B cell (primary cell): ENCODE measurements around the gene PACSIN1. TPM values are rescaled to one million over a fixed set of nuclear protein-coding genes. Genes with fewer than 3 reads are reported as not detected.

Source experiments
- ATAC-seq: fragments of 200-7000 bp; cut with Tn5 transposase; one replicate; pipeline ENCODE4 v1.10.0; 2021; ENCODE audit warnings: low read depth, mild to moderate bottlenecking, moderate number of reproducible peaks, moderate library complexity
- CTCF ChIA-PET: fragments of 350-600 bp; sonication (Branson Sonifier 250); formaldehyde crosslinking; loops from one replicate; lab custom pipeline; 2021; ENCODE audit warnings: antibody characterized with exemption, inconsistent platforms; lab: Charles Lee
- POLR2A ChIA-PET: fragments of 350-600 bp; sonication (Branson Sonifier 250); formaldehyde crosslinking; loops from one replicate; lab custom pipeline; 2021; ENCODE audit warnings: antibody characterized with exemption; lab: Charles Lee
- DNase-seq: peaks from one replicate; pipeline ENCODE4 v3.0.0; 2013
- H2AFZ ChIP-seq: 2 replicates; pipeline ENCODE4 v1.6.1; 2012; ENCODE audit warnings: mild to moderate bottlenecking, low read depth, low read length; ENCODE audit not compliant: insufficient read depth, poor library complexity, severe bottlenecking
- H3K27ac ChIP-seq, 2 donors: 1 replicate in 1 of 2; 2 replicates in 1 of 2; pipeline ENCODE4 v1.5.1; 2012 to 2013; ENCODE audit warnings: low read length in 2 of 2, mild to moderate bottlenecking in 2 of 2, moderate library complexity in 1 of 2
- H3K27me3 ChIP-seq, 4 experiments: fragments of 200-600 bp in 1 of 4; sonication (generic) in 1 of 4; replicated peaks in 1 of 4; 1 replicate in 2 of 4; 2 replicates in 2 of 4; pipeline versions ENCODE4 v1.6.1 to v1.7.0; 2013 to 2016; ENCODE audit warnings: low read length in 3 of 4, mild to moderate bottlenecking in 2 of 4, mixed read lengths in 1 of 4, moderate library complexity in 1 of 4; ENCODE audit not compliant: insufficient read depth in 4 of 4, control insufficient read depth in 3 of 4; ENCODE audit errors: control extremely low read depth in 1 of 4
- H3K36me3 ChIP-seq, 2 experiments: replicated peaks in 1 of 2; 1 replicate in 1 of 2; 2 replicates in 1 of 2; pipeline versions ENCODE4 v1.6.1 to v1.7.1; 2013; ENCODE audit warnings: low read length in 1 of 2; ENCODE audit not compliant: insufficient read depth in 2 of 2, control insufficient read depth in 1 of 2; ENCODE audit errors: control extremely low read depth in 1 of 2, extremely low read depth in 1 of 2
- H3K4me1 ChIP-seq, 2 donors: fragments of 200-600 bp in 1 of 2; sonication (generic) in 1 of 2; 1 replicate in 1 of 2; 2 replicates in 1 of 2; pipeline versions ENCODE4 v1.5.1 to v1.6.1; 2013 to 2017; ENCODE audit warnings: low read length in 2 of 2; ENCODE audit not compliant: control insufficient read depth in 2 of 2, insufficient read depth in 2 of 2
- H3K4me2 ChIP-seq: replicated peaks from 2 replicates; pipeline ENCODE3; 2012; ENCODE audit warnings: mild to moderate bottlenecking, low read depth, low read length; ENCODE audit not compliant: poor library complexity, severe bottlenecking
- H3K4me3 ChIP-seq, 5 experiments: fragments of 200-600 bp in 1 of 5; sonication (generic) in 1 of 5; 1 replicate in 3 of 5; 2 replicates in 2 of 5; pipeline versions ENCODE4 v1.5.1 to v1.7.0; 2011 to 2016; ENCODE audit warnings: low read length in 4 of 5, mild to moderate bottlenecking in 4 of 5, low read depth in 2 of 5, control low read depth in 1 of 5, moderate library complexity in 1 of 5; ENCODE audit not compliant: insufficient read depth in 1 of 5; ENCODE audit errors: control extremely low read depth in 1 of 5, extremely low read depth in 1 of 5
- H3K79me2 ChIP-seq: fragments of 200-600 bp; sonication (generic); one replicate; pipeline ENCODE4 v1.6.0; 2016; ENCODE audit warnings: low read length; ENCODE audit not compliant: control insufficient read depth, insufficient read depth
- H3K9ac ChIP-seq: fragments of 200-600 bp; sonication (generic); 2 replicates; pipeline ENCODE4 v1.6.1; 2017; ENCODE audit warnings: mild to moderate bottlenecking, low read length, moderate library complexity
- H3K9me3 ChIP-seq, 3 donors: one replicate each; pipeline versions ENCODE4 v1.6.1 to v1.7.1; 2013; ENCODE audit warnings: low read length in 2 of 3; ENCODE audit not compliant: control insufficient read depth in 2 of 3, insufficient read depth in 1 of 3; ENCODE audit errors: control extremely low read depth in 1 of 3
- H4K20me1 ChIP-seq: 2 replicates; pipeline ENCODE4 v1.6.0; 2012; ENCODE audit warnings: mild to moderate bottlenecking, low read length; ENCODE audit not compliant: insufficient read depth, control insufficient read depth, poor library complexity, severe bottlenecking
- H3K27ac Mint-ChIP-seq: one replicate; pipeline ENCODE4 v1.8.0; 2021; ENCODE audit warnings: mixed read lengths
- H3K27me3 Mint-ChIP-seq: one replicate; pipeline ENCODE4 v1.8.0; 2021; ENCODE audit warnings: mixed read lengths
- H3K4me1 Mint-ChIP-seq: one replicate; pipeline ENCODE4 v1.8.0; 2021; ENCODE audit warnings: mixed read lengths
- H3K4me3 Mint-ChIP-seq: one replicate; pipeline ENCODE4 v1.8.0; 2021; ENCODE audit warnings: mixed read lengths
- H3K9me3 Mint-ChIP-seq: one replicate; pipeline ENCODE4 v1.8.0; 2022; ENCODE audit warnings: mixed read lengths; ENCODE audit not compliant: insufficient read depth
- EZH2 ChIP-seq: IDR thresholded peaks from 2 replicates; pipeline ENCODE4 v1.6.1; 2012; ENCODE audit warnings: borderline replicate concordance, low read depth, mild to moderate bottlenecking, moderate library complexity, low read length; ENCODE audit not compliant: insufficient read depth, poor library complexity, severe bottlenecking
- WGBS: methylation state at CpG from one replicate; pipeline ENCODE4 v1.1.5; 2013; ENCODE audit warnings: missing lambda C conversion rate; ENCODE audit not compliant: insufficient coverage; 5-methylcytosine and 5-hydroxymethylcytosine counted together
- intact Hi-C: fragments of 100-400 bp; cut with micrococcal nuclease; formaldehyde crosslinking; loops from one replicate; pipeline ENCODE4 v1.10.0; 2022
- polyA plus RNA-seq: library from polyadenylated mRNA; depleted of rRNA; stranded (reverse); fragments of >200 nt; gene quantifications from 2 replicates; pipeline ENCODE4 v1.2.3, GENCODE V29; 2012
- total RNA-seq, 2 donors: library from RNA; stranded (reverse); fragments of 120-200 nt in 1 of 2; gene quantifications; 1 replicate in 1 of 2; 2 replicates in 1 of 2; pipeline versions ENCODE4 v1.2.3 to v1.2.4, GENCODE V29; 2013 to 2022
- TF ChIP-seq, protein P1 (sequence below): fragments of 200-600 bp; IDR thresholded peaks from one replicate; pipeline ENCODE4 v1.8.0; 2022; ENCODE audit warnings: antibody characterized with exemption, mild to moderate bottlenecking

PACSIN1 gene
- total and polyA plus RNA-seq, 2 donors (not counting 1 experiment from before 2014, with no cell fraction given): 0.18 to 0.20 TPM

- H3K36me3 ChIP-seq: no peaks in the 10 kb centered on the region
- DNase-seq: no peak
- Mint-ChIP-seq H3K4me3 (no peak overlapping the region), H3K4me1 (no peaks in the 10 kb centered on the region), H3K9me3 (peaks cover 2% of the 10 kb centered on the region), H3K27ac (no peak overlapping the region), H3K27me3 (no peaks in the 10 kb centered on the region)
- ChIA-PET CTCF (interaction anchor here (1.1 to 1.9 kb wide), 3 partner anchors 10 to 161 kb away, joined by 3 to 8 read pairs (median 6); no protein-coding TSS in a partner anchor), POLR2A (no interaction called here)
- no peak overlapping the region for H2AFZ ChIP-seq
- H3K27ac ChIP-seq: no peak overlapping the region
- no peaks in the 10 kb centered on the region for H3K79me2 ChIP-seq
- H3K9me3 ChIP-seq: peaks cover 0 to 9% (median 2%) of the 10 kb centered on the region in 3 donors
- TF ChIP-seq, protein P1, sequence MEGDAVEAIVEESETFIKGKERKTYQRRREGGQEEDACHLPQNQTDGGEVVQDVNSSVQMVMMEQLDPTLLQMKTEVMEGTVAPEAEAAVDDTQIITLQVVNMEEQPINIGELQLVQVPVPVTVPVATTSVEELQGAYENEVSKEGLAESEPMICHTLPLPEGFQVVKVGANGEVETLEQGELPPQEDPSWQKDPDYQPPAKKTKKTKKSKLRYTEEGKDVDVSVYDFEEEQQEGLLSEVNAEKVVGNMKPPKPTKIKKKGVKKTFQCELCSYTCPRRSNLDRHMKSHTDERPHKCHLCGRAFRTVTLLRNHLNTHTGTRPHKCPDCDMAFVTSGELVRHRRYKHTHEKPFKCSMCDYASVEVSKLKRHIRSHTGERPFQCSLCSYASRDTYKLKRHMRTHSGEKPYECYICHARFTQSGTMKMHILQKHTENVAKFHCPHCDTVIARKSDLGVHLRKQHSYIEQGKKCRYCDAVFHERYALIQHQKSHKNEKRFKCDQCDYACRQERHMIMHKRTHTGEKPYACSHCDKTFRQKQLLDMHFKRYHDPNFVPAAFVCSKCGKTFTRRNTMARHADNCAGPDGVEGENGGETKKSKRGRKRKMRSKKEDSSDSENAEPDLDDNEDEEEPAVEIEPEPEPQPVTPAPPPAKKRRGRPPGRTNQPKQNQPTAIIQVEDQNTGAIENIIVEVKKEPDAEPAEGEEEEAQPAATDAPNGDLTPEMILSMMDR: no peak
- no peak for TF ChIP-seq EZH2
- no peak overlapping the region for H3K4me2 ChIP-seq
- no peak overlapping the region for H3K4me3 ChIP-seq
- no peaks in the 10 kb centered on the region for H3K4me1 ChIP-seq
- no peak overlapping the region for H3K9ac ChIP-seq
- intact Hi-C loops: loop anchor here (5.0 kb wide), 1 partner anchor 516 kb away; no protein-coding TSS in a partner anchor
- 75% methylated on average over 5 of the region's 5 CpGs for WGBS
- no peaks in the 10 kb centered on the region for H4K20me1 ChIP-seq
- no peaks in the 10 kb centered on the region for H3K27me3 ChIP-seq
- no peak for ATAC-seq
Observed at GRCh38 chr6:34447910-34448309, 18.0 kb upstream of the PACSIN1 start.

DNA sequence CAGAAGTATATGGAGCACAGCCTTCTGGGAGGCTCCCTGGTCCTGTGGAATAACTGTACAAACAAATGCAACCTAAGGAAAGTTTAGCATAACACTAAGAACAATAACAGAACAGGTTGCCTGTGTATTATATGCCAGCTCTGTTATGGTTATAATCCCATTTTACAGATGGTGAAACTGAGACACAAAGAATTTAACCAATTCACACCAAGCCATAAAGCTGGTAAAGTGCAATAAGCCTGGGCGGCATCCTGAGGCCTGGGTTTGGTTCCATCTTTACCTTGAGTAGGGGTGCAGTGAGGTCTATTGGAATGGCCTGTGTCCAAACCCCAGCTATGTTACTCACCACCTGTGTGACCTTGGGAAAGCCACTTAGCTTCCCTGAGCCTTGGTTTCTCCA lies 14.7 kb upstream of the PACSIN1 start:
- H3K27me3 ChIP-seq: no peaks in the 10 kb centered on the region
- CTCF ChIA-PET: interaction anchor here (0.6 kb wide), 1 partner anchor 533 kb away, joined by 4 read pairs; no protein-coding TSS in a partner anchor

More for the DNA sequence above, 14.7 kb upstream of the PACSIN1 start:
- H3K27ac ChIP-seq: no peak overlapping the region
- H2AFZ ChIP-seq: no peak overlapping the region
- H3K4me2 ChIP-seq: no peak overlapping the region
- DNase-seq (no peak), ATAC-seq (no peak)
- H3K9me3 ChIP-seq: peaks cover 0 to 9% (median 2%) of the 10 kb centered on the region in 3 donors
- Mint-ChIP-seq H3K4me3 (no peak overlapping the region), H3K4me1 (no peaks in the 10 kb centered on the region), H3K27me3 (no peaks in the 10 kb centered on the region), H3K9me3 (peaks cover 2% of the 10 kb centered on the region), H3K27ac (no peak overlapping the region)
- H3K9ac ChIP-seq: no peak overlapping the region
- H3K79me2 ChIP-seq: no peaks in the 10 kb centered on the region
- intact Hi-C loops: no loop called here
- no peak for TF ChIP-seq EZH2
- TF ChIP-seq, protein P1: no peak
- H3K4me1 ChIP-seq: no peaks in the 10 kb centered on the region
- WGBS: 100% methylated on average over 1 of the region's 1 CpG
- H4K20me1 ChIP-seq: no peaks in the 10 kb centered on the region
- no peak overlapping the region for H3K4me3 ChIP-seq
- POLR2A ChIA-PET: no interaction called here
- H3K36me3 ChIP-seq: no peaks in the 10 kb centered on the region
